GM23338 (cell line): ENCODE measurements around the gene FAM13A.

Experiments
- CTCF ChIP-seq, 2 experiments: fragments of 200-600 bp in 1 of 2; sonication (generic) in 1 of 2; conservative IDR thresholded peaks; 2 replicates each; pipeline versions ENCODE4 v1.5.1 to v1.6.1; 2016 to 2017; ENCODE audit warnings: antibody characterized with exemption in 2 of 2, low read depth in 2 of 2, mild to moderate bottlenecking in 2 of 2, moderate library complexity in 1 of 2
- ETS1 ChIP-seq: IDR thresholded peaks from 2 replicates; pipeline ENCODE4 v1.6.1; 2016; ENCODE audit warnings: antibody characterized with exemption
- JUNB ChIP-seq: IDR thresholded peaks from one replicate; pipeline ENCODE4 v1.6.1; 2016; ENCODE audit warnings: antibody characterized with exemption; ENCODE audit not compliant: unreplicated experiment
- REST ChIP-seq: IDR thresholded peaks from one replicate; pipeline ENCODE4 v1.6.1; 2018; ENCODE audit warnings: antibody characterized with exemption; ENCODE audit not compliant: unreplicated experiment

GRCh38 chr4:88756149-88756548 is 300.8 kb downstream of the FAM13A start:
- TF ChIP-seq CTCF (conservative IDR thresholded peaks at IDR 0.05; ENCODE audit: low read depth in 2 of 2) (no peak), JUNB (no peak), ETS1 (no peak), REST (no peak)
